ENCODE data around the gene VAV3. TPM values are rescaled to one million over a fixed set of nuclear protein-coding genes. Genes with fewer than 3 reads are reported as not detected.
A peak's percentile ranks its signal among the peaks of the same experiment; 100 is the strongest.

The VAV3 gene
- total and polyA plus RNA-seq, 2 of the 8 experiments (the other 6 are each of a cell fraction or from before 2014, with no cell fraction given): 2.9 to 7.9 TPM

GRCh38 chr1:107750364-107750959 is 214.5 kb downstream of the VAV3 start:
- Histone ChIP-seq H3K27ac (ENCODE audit: low read depth, low read length) (no peak overlapping the region), H3K23me2 (ENCODE audit: low read depth, low read length) (no peaks in the 10 kb centered on the region; the same call in 1 of the 2 replicates), H2AFZ (ENCODE audit: low read length) (no peak overlapping the region), H2BK20ac (ENCODE audit: low read length) (no peak overlapping the region), H4K91ac (replicated peaks; ENCODE audit: insufficient read length, low read length) (no peak overlapping the region), H2BK12ac (ENCODE audit: low read depth, low read length) (no peak overlapping the region), H4K5ac (ENCODE audit: insufficient read length, low read depth, low read length) (no peak overlapping the region), H3K36me3 (ENCODE audit: control insufficient read depth in 2 of 4, insufficient read depth in 4 of 4, low read length in 3 of 4) (no peaks in the 10 kb centered on the region), H3K23ac (ENCODE audit: insufficient read length) (no peak overlapping the region), H3K79me1 (ENCODE audit: low read depth, low read length) (no peaks in the 10 kb centered on the region), H2BK15ac (ENCODE audit: low read length) (no peak overlapping the region), H2BK5ac (ENCODE audit: low read depth, low read length) (no peak overlapping the region), H3K18ac (ENCODE audit: extremely low read depth, low read length) (no peak overlapping the region), H4K20me1 (replicated peaks in 1 of 2; ENCODE audit: control insufficient read depth in 1 of 2, insufficient read depth in 2 of 2, low read length in 2 of 2) (no peaks in the 10 kb centered on the region), H3K4me1 (replicated peaks in 1 of 4; ENCODE audit: control insufficient read depth in 3 of 4, insufficient read depth in 4 of 4, low read length in 3 of 4) (peaks cover 0 to 4% (median 0%) of the 10 kb centered on the region in 4 experiments; a peak in 1 of 7 replicates), H3K79me2 (ENCODE audit: control insufficient read depth in 1 of 2, insufficient read depth in 2 of 2, low read length in 2 of 2) (no peaks in the 10 kb centered on the region), H3K56ac (replicated peaks; ENCODE audit: insufficient read length, low read depth, low read length) (no peak overlapping the region), H2AK5ac (ENCODE audit: low read depth, low read length) (no peak overlapping the region), H3K27me3 (replicated peaks in 1 of 4; ENCODE audit: control insufficient read depth in 3 of 4, extremely low read depth in 1 of 4, insufficient read depth in 3 of 4, low read length in 3 of 4) (no peaks in the 10 kb centered on the region), H4K8ac (ENCODE audit: extremely low read depth, insufficient read depth, low read length) (no peak overlapping the region), H3K9me3 (ENCODE audit: insufficient read depth in 2 of 2, low read depth in 1 of 2, low read length in 1 of 2) (no peaks in the 10 kb centered on the region), H3K4me3 (ENCODE audit: extremely low read depth in 1 of 4, insufficient read depth in 2 of 4, low read depth in 3 of 4, low read length in 4 of 4) (no peak overlapping the region), H2BK120ac (replicated peaks; ENCODE audit: low read depth, low read length) (no peak overlapping the region), H3K9ac (replicated peaks in 1 of 4; ENCODE audit: extremely low read depth in 1 of 4, low read depth in 3 of 4, low read length in 3 of 4) (no peak overlapping the region), H3K4ac (replicated peaks; ENCODE audit: insufficient read length, low read depth, low read length) (no peak overlapping the region), H3K4me2 (ENCODE audit: insufficient read depth in 1 of 2, low read depth in 2 of 2, low read length in 2 of 2) (no peak overlapping the region), H3K14ac (ENCODE audit: insufficient read length) (no peak overlapping the region)
- ChIA-PET CTCF (ENCODE audit: partially characterized antibody) (interaction anchor here (0.7 to 6.0 kb wide), 16 partner anchors 10 to 474 kb away, joined by 3 to 61 read pairs (median 4); no protein-coding TSS in a partner anchor), POLR2A (ENCODE audit: partially characterized antibody) (interaction anchor here (1.1 kb wide), 1 partner anchor 10 kb away, joined by 3 read pairs; no protein-coding TSS in a partner anchor)
- peak in 1 of 2 experiments; percentile 80 for DNase-seq (ENCODE audit: low read depth in 1 of 2, low spot score in 2 of 2)
- 40% methylated on average over 6 of the region's 6 CpGs; no CpG with 5 or more reads in 1 of the 2 experiments for WGBS, 2 experiments (ENCODE audit: extremely low coverage in 1 of 2, insufficient coverage in 1 of 2, insufficient read length in 1 of 2, insufficient replicate concordance in 2 of 2, low coverage in 1 of 2, low lambda C conversion rate in 2 of 2, missing lambda C conversion rate in 1 of 2)
- TF ChIP-seq CTCF (IDR thresholded peaks at IDR 0.05; ENCODE audit: control extremely low read depth in 1 of 3, insufficient read depth in 1 of 3, low read depth in 1 of 3, low read length in 3 of 3): peak in 2 of 3 experiments; percentile 61 to 64; a peak in 3 of 4 replicates
- TF ChIP-seq CBX5 (IDR thresholded peaks at IDR 0.05; ENCODE audit: low read depth, low read length): no peak
- peak; percentile 78 to 83 for TF ChIP-seq RAD21 (IDR thresholded peaks at IDR 0.05 in 1 of 2, conservative IDR thresholded peaks at IDR 0.05 in 1 of 2; ENCODE audit: low read depth in 2 of 2, low read length in 2 of 2)
- no peak for TF ChIP-seq POLR2A (IDR thresholded peaks at IDR 0.05; ENCODE audit: control extremely low read depth in 1 of 2, low read depth in 2 of 2, low read length in 2 of 2)
- 0 out of 2 replicates have a peak, but pooled peaks have one; percentile 52 for TF ChIP-seq CEBPB (IDR thresholded peaks at IDR 0.05; ENCODE audit: low read depth, low read length)
- peak; percentile 60 for FAIRE-seq
